Neural cell (in vitro differentiated cells): ENCODE data around the gene PARD3B. TPM values are rescaled to one million over a fixed set of nuclear protein-coding genes. Genes with fewer than 3 reads are reported as not detected.

Experiments
- H2AFZ ChIP-seq: fragments of 200-600, 300-800 bp; sonication (generic), shearing (Covaris generic); 2 replicates; pipeline ENCODE4 v1.6.0; 2014; ENCODE audit warnings: low read depth, mild to moderate bottlenecking, antibody characterized with exemption, low read length, moderate library complexity
- H3F3A ChIP-seq: fragments of 200-600 bp; shearing (Covaris generic); 2 replicates; pipeline ENCODE4 v1.6.1; 2016; ENCODE audit warnings: mild to moderate bottlenecking, moderate library complexity, mixed read lengths, antibody characterized with exemption, low read length; ENCODE audit not compliant: insufficient read depth, poor library complexity, severe bottlenecking
- H3K27ac ChIP-seq: fragments of 200-600, 300-800 bp; sonication (generic), shearing (Covaris generic); 2 replicates; pipeline ENCODE4 v1.5.1; 2014; ENCODE audit warnings: mild to moderate bottlenecking, low read length, moderate library complexity
- H3K27me3 ChIP-seq: fragments of 300-800, 200-600 bp; sonication (generic), shearing (Covaris generic); 2 replicates; pipeline ENCODE4 v1.6.0; 2014; ENCODE audit warnings: mild to moderate bottlenecking, low read depth, low read length, moderate library complexity; ENCODE audit not compliant: insufficient read depth
- H3K36me3 ChIP-seq: fragments of 300-800, 200-600 bp; sonication (generic), shearing (Covaris generic); 2 replicates; pipeline ENCODE4 v1.5.1; 2014; ENCODE audit warnings: mild to moderate bottlenecking, antibody characterized with exemption, low read length, moderate library complexity; ENCODE audit not compliant: insufficient read depth
- H3K4me2 ChIP-seq: fragments of 300-800, 200-600 bp; sonication (generic), shearing (Covaris generic); 2 replicates; pipeline ENCODE4 v1.6.0; 2014; ENCODE audit warnings: mild to moderate bottlenecking, low read length
- H3K4me3 ChIP-seq: fragments of 300-800, 200-600 bp; sonication (generic), shearing (Covaris generic); 2 replicates; pipeline ENCODE4 v1.5.1; 2014; ENCODE audit warnings: mild to moderate bottlenecking, low read length, moderate library complexity
- H3K79me2 ChIP-seq: fragments of 200-600 bp; shearing (Covaris generic); replicated peaks from 2 replicates; pipeline ENCODE4 v1.6.0; 2014; ENCODE audit warnings: mild to moderate bottlenecking, low read length, moderate library complexity; ENCODE audit not compliant: insufficient read depth
- H3K9ac ChIP-seq: fragments of 300-800, 200-600 bp; sonication (generic), shearing (Covaris generic); 2 replicates; pipeline ENCODE4 v1.6.1; 2016; ENCODE audit warnings: mild to moderate bottlenecking, low read length, mixed read lengths
- H3K9me2 ChIP-seq: fragments of 200-600 bp; shearing (Covaris generic); 2 replicates; pipeline ENCODE4 v1.6.1; 2016; ENCODE audit warnings: mild to moderate bottlenecking, low read length, mixed read lengths; ENCODE audit not compliant: insufficient read depth
- H3K9me3 ChIP-seq: fragments of 200-600, 300-800 bp; sonication (generic), shearing (Covaris generic); 2 replicates; pipeline ENCODE4 v1.6.1; 2016; ENCODE audit warnings: mild to moderate bottlenecking, mixed run types, low read length, moderate library complexity, mixed read lengths
- H4K20me1 ChIP-seq: fragments of 200-600 bp; shearing (Covaris generic); 2 replicates; pipeline ENCODE4 v1.6.1; 2016; ENCODE audit warnings: mild to moderate bottlenecking, mixed run types; ENCODE audit not compliant: insufficient read depth
- EP300 ChIP-seq: fragments of 450-650 bp; conservative IDR thresholded peaks from 2 replicates; pipeline ENCODE4 v1.6.1; 2014; ENCODE audit warnings: antibody characterized with exemption, mild to moderate bottlenecking, moderate library complexity; ENCODE audit not compliant: poor library complexity, severe bottlenecking
- EZH2 ChIP-seq: fragments of 200-600, 300-800 bp; shearing (Covaris generic), sonication (generic); IDR thresholded peaks from 2 replicates; pipeline ENCODE4 v1.6.1; 2014; ENCODE audit warnings: antibody characterized with exemption, low read length, borderline replicate concordance, mild to moderate bottlenecking; ENCODE audit not compliant: insufficient read depth, poor library complexity, severe bottlenecking
- MXI1 ChIP-seq: fragments of 450-650 bp; conservative IDR thresholded peaks from 2 replicates; pipeline ENCODE4 v1.6.1; 2014; ENCODE audit warnings: antibody characterized with exemption, mild to moderate bottlenecking; ENCODE audit not compliant: poor library complexity, severe bottlenecking
- POLR2AphosphoS5 ChIP-seq: IDR thresholded peaks from 2 replicates; pipeline ENCODE4 v1.6.1; 2012
- RAD21 ChIP-seq: fragments of 450-650 bp; conservative IDR thresholded peaks from 2 replicates; pipeline ENCODE4 v1.6.1; 2014; ENCODE audit warnings: antibody characterized with exemption, mild to moderate bottlenecking, moderate library complexity
- SMC3 ChIP-seq: fragments of 450-650 bp; conservative IDR thresholded peaks from 2 replicates; pipeline ENCODE4 v1.6.1; 2014; ENCODE audit warnings: antibody characterized with exemption, mild to moderate bottlenecking, moderate library complexity; ENCODE audit not compliant: poor library complexity
- TAF1 ChIP-seq: IDR thresholded peaks from 2 replicates; pipeline ENCODE4 v1.6.1; 2012; ENCODE audit warnings: low read depth
- polyA plus RNA-seq: library from polyadenylated mRNA; depleted of rRNA; stranded (reverse); fragments of >200 nt; gene quantifications from 2 replicates; pipeline ENCODE4 v1.2.3, GENCODE V29; 2014
- TF ChIP-seq, protein P1 (sequence below): IDR thresholded peaks from 2 replicates; pipeline ENCODE4 v1.6.1; 2012; ENCODE audit warnings: borderline replicate concordance
- TF ChIP-seq, protein P2 (sequence below): fragments of 450-650 bp; IDR thresholded peaks from 2 replicates; pipeline ENCODE4 v1.5.1; 2014; ENCODE audit warnings: antibody characterized with exemption, mild to moderate bottlenecking, moderate library complexity; ENCODE audit not compliant: poor library complexity, severe bottlenecking

The PARD3B gene
- polyA plus RNA-seq, 1 donor from 2014 or later = 0.54 TPM

DNA sequence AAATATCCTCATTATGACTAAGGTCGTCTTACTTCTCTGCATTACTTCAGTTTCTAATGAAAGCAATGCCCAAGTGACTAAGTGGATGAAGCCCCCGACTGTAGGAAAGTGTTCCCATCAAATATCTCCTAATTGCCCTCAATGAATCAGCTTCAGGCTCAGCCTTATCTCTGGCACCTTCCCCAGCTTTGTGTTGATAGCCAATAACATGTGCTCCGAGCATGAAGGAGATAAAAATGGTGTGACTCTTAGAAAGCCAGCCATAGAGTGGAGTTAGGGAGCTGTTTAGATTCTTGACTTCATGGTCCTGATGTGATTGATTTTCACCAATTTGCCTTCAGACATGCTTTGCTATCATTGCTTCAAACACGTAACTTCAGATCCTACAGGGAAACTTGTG lies 797.8 kb downstream of the PARD3B start:
- Histone ChIP-seq H3K79me2 (no peaks in the 10 kb centered on the region), H3K36me3 (no peaks in the 10 kb centered on the region), H3K4me2 (no peak overlapping the region), H3K27me3 (no peaks in the 10 kb centered on the region), H3K9me2 (no peaks in the 10 kb centered on the region), H3K9ac (no peak overlapping the region), H3K4me3 (no peak overlapping the region), H4K20me1 (no peaks in the 10 kb centered on the region), H3K9me3 (no peaks in the 10 kb centered on the region), H2AFZ (no peak overlapping the region), H3F3A (no peaks in the 10 kb centered on the region), H3K27ac (no peak overlapping the region)
- TF ChIP-seq MXI1 = no peak
- TF ChIP-seq TAF1 = no peak
- no peak for TF ChIP-seq RAD21
- TF ChIP-seq EP300 = no peak
- TF ChIP-seq, protein P1, sequence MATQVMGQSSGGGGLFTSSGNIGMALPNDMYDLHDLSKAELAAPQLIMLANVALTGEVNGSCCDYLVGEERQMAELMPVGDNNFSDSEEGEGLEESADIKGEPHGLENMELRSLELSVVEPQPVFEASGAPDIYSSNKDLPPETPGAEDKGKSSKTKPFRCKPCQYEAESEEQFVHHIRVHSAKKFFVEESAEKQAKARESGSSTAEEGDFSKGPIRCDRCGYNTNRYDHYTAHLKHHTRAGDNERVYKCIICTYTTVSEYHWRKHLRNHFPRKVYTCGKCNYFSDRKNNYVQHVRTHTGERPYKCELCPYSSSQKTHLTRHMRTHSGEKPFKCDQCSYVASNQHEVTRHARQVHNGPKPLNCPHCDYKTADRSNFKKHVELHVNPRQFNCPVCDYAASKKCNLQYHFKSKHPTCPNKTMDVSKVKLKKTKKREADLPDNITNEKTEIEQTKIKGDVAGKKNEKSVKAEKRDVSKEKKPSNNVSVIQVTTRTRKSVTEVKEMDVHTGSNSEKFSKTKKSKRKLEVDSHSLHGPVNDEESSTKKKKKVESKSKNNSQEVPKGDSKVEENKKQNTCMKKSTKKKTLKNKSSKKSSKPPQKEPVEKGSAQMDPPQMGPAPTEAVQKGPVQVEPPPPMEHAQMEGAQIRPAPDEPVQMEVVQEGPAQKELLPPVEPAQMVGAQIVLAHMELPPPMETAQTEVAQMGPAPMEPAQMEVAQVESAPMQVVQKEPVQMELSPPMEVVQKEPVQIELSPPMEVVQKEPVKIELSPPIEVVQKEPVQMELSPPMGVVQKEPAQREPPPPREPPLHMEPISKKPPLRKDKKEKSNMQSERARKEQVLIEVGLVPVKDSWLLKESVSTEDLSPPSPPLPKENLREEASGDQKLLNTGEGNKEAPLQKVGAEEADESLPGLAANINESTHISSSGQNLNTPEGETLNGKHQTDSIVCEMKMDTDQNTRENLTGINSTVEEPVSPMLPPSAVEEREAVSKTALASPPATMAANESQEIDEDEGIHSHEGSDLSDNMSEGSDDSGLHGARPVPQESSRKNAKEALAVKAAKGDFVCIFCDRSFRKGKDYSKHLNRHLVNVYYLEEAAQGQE = no peak
- TF ChIP-seq, protein P2, sequence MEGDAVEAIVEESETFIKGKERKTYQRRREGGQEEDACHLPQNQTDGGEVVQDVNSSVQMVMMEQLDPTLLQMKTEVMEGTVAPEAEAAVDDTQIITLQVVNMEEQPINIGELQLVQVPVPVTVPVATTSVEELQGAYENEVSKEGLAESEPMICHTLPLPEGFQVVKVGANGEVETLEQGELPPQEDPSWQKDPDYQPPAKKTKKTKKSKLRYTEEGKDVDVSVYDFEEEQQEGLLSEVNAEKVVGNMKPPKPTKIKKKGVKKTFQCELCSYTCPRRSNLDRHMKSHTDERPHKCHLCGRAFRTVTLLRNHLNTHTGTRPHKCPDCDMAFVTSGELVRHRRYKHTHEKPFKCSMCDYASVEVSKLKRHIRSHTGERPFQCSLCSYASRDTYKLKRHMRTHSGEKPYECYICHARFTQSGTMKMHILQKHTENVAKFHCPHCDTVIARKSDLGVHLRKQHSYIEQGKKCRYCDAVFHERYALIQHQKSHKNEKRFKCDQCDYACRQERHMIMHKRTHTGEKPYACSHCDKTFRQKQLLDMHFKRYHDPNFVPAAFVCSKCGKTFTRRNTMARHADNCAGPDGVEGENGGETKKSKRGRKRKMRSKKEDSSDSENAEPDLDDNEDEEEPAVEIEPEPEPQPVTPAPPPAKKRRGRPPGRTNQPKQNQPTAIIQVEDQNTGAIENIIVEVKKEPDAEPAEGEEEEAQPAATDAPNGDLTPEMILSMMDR = no peak
- no peak for TF ChIP-seq EZH2

DNA sequence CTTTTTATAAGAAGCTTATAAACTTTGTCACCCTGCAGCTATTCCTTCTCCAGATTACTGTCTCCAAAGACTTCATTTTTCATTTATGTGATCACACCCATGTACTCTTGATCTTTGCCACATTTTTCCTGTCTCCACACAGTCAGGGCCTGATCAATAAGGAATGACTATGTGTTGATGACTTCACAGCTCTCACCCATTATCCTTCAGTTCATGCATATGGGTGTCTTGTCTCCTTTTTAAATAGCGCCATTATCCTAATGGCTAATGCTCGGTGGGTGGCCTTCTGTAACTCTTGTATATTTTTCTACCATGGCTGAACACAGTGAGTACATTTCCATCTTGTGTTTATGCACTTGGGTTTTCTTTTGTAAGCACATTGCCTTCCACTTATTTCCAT lies 801.4 kb downstream of the PARD3B start:
- Histone ChIP-seq H3K27me3 (no peaks in the 10 kb centered on the region), H3K4me3 (no peak overlapping the region), H3K79me2 (no peaks in the 10 kb centered on the region), H2AFZ (no peak overlapping the region), H3K9ac (no peak overlapping the region), H3K27ac (no peak overlapping the region), H4K20me1 (no peaks in the 10 kb centered on the region), H3K9me2 (no peaks in the 10 kb centered on the region), H3K9me3 (no peaks in the 10 kb centered on the region), H3K36me3 (no peaks in the 10 kb centered on the region), H3F3A (no peaks in the 10 kb centered on the region), H3K4me2 (no peak overlapping the region)
- no peak for TF ChIP-seq RAD21
- no peak for TF ChIP-seq EP300
- TF ChIP-seq, protein P2 = no peak
- TF ChIP-seq POLR2AphosphoS5 = no peak
- TF ChIP-seq EZH2 = no peak
- TF ChIP-seq, protein P1 = no peak
- TF ChIP-seq MXI1 = no peak
- no peak for TF ChIP-seq SMC3
- TF ChIP-seq TAF1 = no peak
